H1 (cell line): ENCODE results near the gene FANCF. TPM values are rescaled to one million over a fixed set of nuclear protein-coding genes. Genes with fewer than 3 reads are reported as not detected.

Source experiments
- CTCF ChIA-PET: fragments of 300-600 bp; sonication (Branson Sonifier 250); formaldehyde crosslinking; loops from one replicate; lab custom pipeline; 2021; ENCODE audit not compliant: partially characterized antibody; lab: Charles Lee
- POLR2A ChIA-PET: fragments of 300-600 bp; sonication (Branson Sonifier 250); formaldehyde crosslinking; loops from one replicate; lab custom pipeline; 2021; ENCODE audit warnings: inconsistent platforms; ENCODE audit not compliant: partially characterized antibody; lab: Charles Lee
- DNase-seq, 2 experiments: peaks; one replicate each; pipeline versions ENCODE4 v3.0.0 to v3.0.0-alpha.2; 2010 to 2022; ENCODE audit warnings: low spot score in 2 of 2, low read depth in 1 of 2, mixed read lengths in 1 of 2
- FAIRE-seq: peaks from 2 replicates; lab custom pipeline; 2011; peaks lifted over from hg19 to GRCh38; lab: Jason Lieb, UNC
- H2AFZ ChIP-seq: 2 replicates; pipeline ENCODE4 v1.8.1; 2012; ENCODE audit warnings: low read length, inconsistent platforms
- H2AK5ac ChIP-seq: 2 replicates; pipeline ENCODE4 v1.6.1; 2013; ENCODE audit warnings: low read depth, low read length
- H2BK120ac ChIP-seq: replicated peaks from 2 replicates; pipeline ENCODE3; 2013; ENCODE audit warnings: low read depth, low read length, inconsistent platforms
- H2BK12ac ChIP-seq: 2 replicates; pipeline ENCODE4 v1.6.1; 2013; ENCODE audit warnings: low read depth, low read length
- H2BK15ac ChIP-seq: 2 replicates; pipeline ENCODE4 v1.6.1; 2013; ENCODE audit warnings: low read length
- H2BK20ac ChIP-seq: 2 replicates; pipeline ENCODE4 v1.6.1; 2013; ENCODE audit warnings: low read length
- H2BK5ac ChIP-seq: 2 replicates; pipeline ENCODE4 v1.6.1; 2013; ENCODE audit warnings: low read depth, low read length
- H3K14ac ChIP-seq: 2 replicates; pipeline ENCODE4 v1.6.1; 2013; ENCODE audit warnings: inconsistent platforms; ENCODE audit not compliant: insufficient read length
- H3K18ac ChIP-seq: 2 replicates; pipeline ENCODE4 v1.6.1; 2013; ENCODE audit warnings: low read length; ENCODE audit errors: extremely low read depth
- H3K23ac ChIP-seq: 2 replicates; pipeline ENCODE4 v1.6.1; 2013; ENCODE audit warnings: inconsistent platforms; ENCODE audit not compliant: insufficient read length
- H3K23me2 ChIP-seq: 2 replicates; pipeline ENCODE4 v1.6.1; 2013; ENCODE audit warnings: low read depth, low read length
- H3K27ac ChIP-seq: 2 replicates; pipeline ENCODE4 v1.6.1; 2011; ENCODE audit warnings: low read depth, low read length, inconsistent platforms
- H3K27me3 ChIP-seq, 4 experiments: replicated peaks in 1 of 4; 1 replicate in 1 of 4; 2 replicates in 3 of 4; pipeline versions ENCODE4 v1.6.1 to v1.8.1; 2011 to 2013; ENCODE audit warnings: low read length in 3 of 4, mild to moderate bottlenecking in 3 of 4, inconsistent platforms in 2 of 4, mixed read lengths in 2 of 4, moderate library complexity in 1 of 4; ENCODE audit not compliant: control insufficient read depth in 3 of 4, insufficient read depth in 3 of 4; ENCODE audit errors: extremely low read depth in 1 of 4
- H3K36me3 ChIP-seq, 4 experiments: 2 replicates each; pipeline versions ENCODE4 v1.6.1 to v1.8.1; 2011 to 2013; ENCODE audit warnings: mild to moderate bottlenecking in 4 of 4, low read length in 3 of 4, moderate library complexity in 2 of 4, control low read depth in 1 of 4, inconsistent platforms in 1 of 4; ENCODE audit not compliant: insufficient read depth in 4 of 4, control insufficient read depth in 2 of 4
- H3K4ac ChIP-seq: replicated peaks from 2 replicates; pipeline ENCODE3; 2013; ENCODE audit warnings: low read length, low read depth, mixed read lengths, inconsistent platforms; ENCODE audit not compliant: insufficient read length
- H3K4me1 ChIP-seq, 4 experiments: replicated peaks in 1 of 4; 1 replicate in 1 of 4; 2 replicates in 3 of 4; pipeline versions ENCODE4 v1.6.1 to v1.8.1; 2011 to 2013; ENCODE audit warnings: low read length in 3 of 4, inconsistent platforms in 2 of 4, mixed read lengths in 1 of 4; ENCODE audit not compliant: insufficient read depth in 4 of 4, control insufficient read depth in 3 of 4
- H3K4me2 ChIP-seq, 2 experiments: 2 replicates each; pipeline versions ENCODE4 v1.6.1 to v1.8.1; 2011 to 2013; ENCODE audit warnings: low read depth in 2 of 2, low read length in 2 of 2, control low read depth in 1 of 2, inconsistent platforms in 1 of 2, mild to moderate bottlenecking in 1 of 2; ENCODE audit not compliant: insufficient read depth in 1 of 2
- H3K4me3 ChIP-seq, 4 experiments: fragments of 200-600, 300-600 bp in 1 of 4; sonication (generic), shearing (Covaris generic), sonication (Bioruptor Twin) in 1 of 4; 2 replicates each; pipeline versions ENCODE4 v1.5.1 to v1.8.1; 2011 to 2016; ENCODE audit warnings: low read length in 4 of 4, low read depth in 3 of 4, control low read depth in 2 of 4, inconsistent platforms in 2 of 4, mild to moderate bottlenecking in 2 of 4, mixed read lengths in 1 of 4, moderate library complexity in 1 of 4; ENCODE audit not compliant: insufficient read depth in 2 of 4; ENCODE audit errors: extremely low read depth in 1 of 4
- H3K56ac ChIP-seq: replicated peaks from 2 replicates; pipeline ENCODE3; 2013; ENCODE audit warnings: low read depth, mild to moderate bottlenecking, mixed read lengths, low read length, inconsistent platforms; ENCODE audit not compliant: insufficient read length
- H3K79me1 ChIP-seq: 2 replicates; pipeline ENCODE4 v1.6.1; 2013; ENCODE audit warnings: low read depth, low read length, control low read depth
- H3K79me2 ChIP-seq, 2 experiments: 2 replicates each; pipeline versions ENCODE4 v1.6.1 to v1.8.1; 2012 to 2013; ENCODE audit warnings: low read length in 2 of 2, mild to moderate bottlenecking in 2 of 2, inconsistent platforms in 1 of 2; ENCODE audit not compliant: insufficient read depth in 2 of 2, control insufficient read depth in 1 of 2
- H3K9ac ChIP-seq, 4 experiments: replicated peaks in 1 of 4; 1 replicate in 1 of 4; 2 replicates in 3 of 4; pipeline versions ENCODE4 v1.6.1 to v1.8.1; 2011 to 2013; ENCODE audit warnings: low read depth in 3 of 4, low read length in 3 of 4, control low read depth in 2 of 4, mild to moderate bottlenecking in 2 of 4, moderate library complexity in 2 of 4, inconsistent platforms in 1 of 4; ENCODE audit errors: extremely low read depth in 1 of 4
- H3K9me3 ChIP-seq, 2 experiments: 2 replicates each; pipeline versions ENCODE4 v1.6.1 to v1.8.1; 2012 to 2013; ENCODE audit warnings: mild to moderate bottlenecking in 2 of 2, moderate library complexity in 2 of 2, control low read depth in 1 of 2, inconsistent platforms in 1 of 2, low read depth in 1 of 2, low read length in 1 of 2, mixed read lengths in 1 of 2; ENCODE audit not compliant: insufficient read depth in 2 of 2
- H4K20me1 ChIP-seq, 2 experiments: replicated peaks in 1 of 2; 2 replicates each; pipeline versions ENCODE3 to v1.8.1; 2011 to 2013; ENCODE audit warnings: inconsistent platforms in 2 of 2, low read length in 2 of 2, mild to moderate bottlenecking in 1 of 2; ENCODE audit not compliant: insufficient read depth in 2 of 2, control insufficient read depth in 1 of 2
- H4K5ac ChIP-seq: 2 replicates; pipeline ENCODE4 v1.6.1; 2013; ENCODE audit warnings: low read length, low read depth, mixed read lengths, inconsistent platforms; ENCODE audit not compliant: insufficient read length
- H4K8ac ChIP-seq: 2 replicates; pipeline ENCODE4 v1.8.0; 2013; ENCODE audit warnings: mild to moderate bottlenecking, moderate library complexity, low read length, inconsistent platforms; ENCODE audit not compliant: insufficient read depth; ENCODE audit errors: extremely low read depth
- H4K91ac ChIP-seq: replicated peaks from 2 replicates; pipeline ENCODE3; 2013; ENCODE audit warnings: low read length, mixed read lengths, inconsistent platforms; ENCODE audit not compliant: insufficient read length
- BACH1 ChIP-seq: IDR thresholded peaks from 2 replicates; pipeline ENCODE4 v1.6.1; 2012; ENCODE audit warnings: low read length, improper control_type of control experiment
- MAFK ChIP-seq: IDR thresholded peaks from 2 replicates; pipeline ENCODE4 v1.6.1; 2012; ENCODE audit warnings: low read depth, mild to moderate bottlenecking, improper control_type of control experiment, low read length
- RAD21 ChIP-seq, 2 experiments: IDR thresholded peaks in 1 of 2; conservative IDR thresholded peaks in 1 of 2; 2 replicates each; pipeline ENCODE4 v1.6.1; 2011; ENCODE audit warnings: low read depth in 2 of 2, low read length in 2 of 2, improper control_type of control experiment in 1 of 2, inconsistent platforms in 1 of 2, mild to moderate bottlenecking in 1 of 2, moderate library complexity in 1 of 2
- polyA plus RNA-seq, 7 experiments: library from polyadenylated mRNA; depleted of rRNA in 3 of 7; stranded (reverse) in 5 of 7; unstranded in 2 of 7; fragments of >200 nt in 5 of 7; fragments of 200-250 nt in 2 of 7; gene quantifications; 1 replicate in 5 of 7; 2 replicates in 1 of 7; 4 replicates in 1 of 7; pipeline versions ENCODE4 v1.2.1 to v1.2.3, GENCODE V29; 2011 to 2013; ENCODE audit warnings: missing spikeins in 2 of 7, mixed read lengths in 2 of 7
- total RNA-seq: library from RNA; stranded (reverse); fragmentation: NEBNext Ultra II Directional; extraction: Animal tissue kit (Norgen Biotek cat#: 25700); gene quantifications from 2 replicates; pipeline ENCODE4 v1.2.1, GENCODE V29; 2021
- TF ChIP-seq, protein P1 (sequence below), 3 experiments: IDR thresholded peaks; 1 replicate in 2 of 3; 2 replicates in 1 of 3; pipeline versions ENCODE4 v1.5.1 to v1.6.1; 2011; ENCODE audit warnings: low read length in 3 of 3, mild to moderate bottlenecking in 3 of 3, inconsistent platforms in 2 of 3, low read depth in 1 of 3, moderate library complexity in 1 of 3; ENCODE audit not compliant: insufficient read depth in 1 of 3; ENCODE audit errors: control extremely low read depth in 1 of 3

The FANCF gene
- total and polyA plus RNA-seq, 2 of the 8 experiments (the other 6 are each of a cell fraction or from before 2014, with no cell fraction given), result 10.0 to 29.4 TPM

DNA sequence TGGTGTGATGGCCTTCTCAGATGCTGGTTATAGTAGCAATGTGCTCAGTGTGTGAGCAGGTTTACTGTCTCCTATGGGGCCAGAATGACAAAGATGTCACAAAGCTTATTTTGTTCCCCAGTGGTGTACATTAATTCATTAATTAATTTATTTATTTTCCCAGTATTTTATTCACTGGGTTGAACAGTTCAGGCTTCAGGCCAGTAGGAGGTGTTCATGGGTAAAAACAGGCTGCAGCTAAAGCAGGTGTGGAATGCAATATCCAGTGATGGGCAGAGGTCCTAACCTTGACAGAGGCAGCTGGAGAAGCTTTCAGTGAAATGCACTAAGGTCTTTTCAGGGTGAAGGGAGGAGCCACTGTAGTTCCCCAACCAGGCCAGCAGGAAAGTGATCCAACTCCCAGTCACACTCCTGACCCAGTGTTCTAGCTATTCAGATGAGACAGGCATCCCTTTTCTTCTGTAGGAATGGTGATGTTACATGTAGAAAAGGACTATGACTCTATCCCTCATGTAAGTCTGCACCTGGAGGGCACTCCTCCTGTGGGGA is 7.8 kb upstream of the FANCF start:
- no peak overlapping the region for H3K14ac ChIP-seq
- no peak overlapping the region for H3K4me3 ChIP-seq
- H3K9ac ChIP-seq, result no peak overlapping the region
- DNase-seq (no peak), FAIRE-seq (peak; percentile 48)
- ChIA-PET CTCF (interaction anchor here (0.5 to 3.0 kb wide), 9 partner anchors 10 to 296 kb away, joined by 3 to 8 read pairs (median 4); no protein-coding TSS in a partner anchor), POLR2A (interaction anchor here (1.5 kb wide), 1 partner anchor 9 kb away, joined by 8 read pairs; the partner anchor contains the start of gene FANCF)
- H4K8ac ChIP-seq, result no peak overlapping the region
- no peaks in the 10 kb centered on the region for H3K79me2 ChIP-seq
- peaks cover 0 to 2% of the 10 kb centered on the region in 2 experiments for H4K20me1 ChIP-seq
- no peak overlapping the region for H3K27ac ChIP-seq
- no peaks in the 10 kb centered on the region for H3K36me3 ChIP-seq
- no peak overlapping the region for H3K56ac ChIP-seq
- H2AFZ ChIP-seq, result no peak overlapping the region
- H3K23me2 ChIP-seq, result no peaks in the 10 kb centered on the region
- TF ChIP-seq RAD21 (IDR thresholded peaks at IDR 0.05 in 1 of 2, conservative IDR thresholded peaks at IDR 0.05 in 1 of 2; ENCODE audit: low read depth in 2 of 2, low read length in 2 of 2) (peak; percentile 24 to 33; a peak in 1 of 4 replicates), BACH1 (no peak), MAFK (no peak)
- TF ChIP-seq, protein P1, sequence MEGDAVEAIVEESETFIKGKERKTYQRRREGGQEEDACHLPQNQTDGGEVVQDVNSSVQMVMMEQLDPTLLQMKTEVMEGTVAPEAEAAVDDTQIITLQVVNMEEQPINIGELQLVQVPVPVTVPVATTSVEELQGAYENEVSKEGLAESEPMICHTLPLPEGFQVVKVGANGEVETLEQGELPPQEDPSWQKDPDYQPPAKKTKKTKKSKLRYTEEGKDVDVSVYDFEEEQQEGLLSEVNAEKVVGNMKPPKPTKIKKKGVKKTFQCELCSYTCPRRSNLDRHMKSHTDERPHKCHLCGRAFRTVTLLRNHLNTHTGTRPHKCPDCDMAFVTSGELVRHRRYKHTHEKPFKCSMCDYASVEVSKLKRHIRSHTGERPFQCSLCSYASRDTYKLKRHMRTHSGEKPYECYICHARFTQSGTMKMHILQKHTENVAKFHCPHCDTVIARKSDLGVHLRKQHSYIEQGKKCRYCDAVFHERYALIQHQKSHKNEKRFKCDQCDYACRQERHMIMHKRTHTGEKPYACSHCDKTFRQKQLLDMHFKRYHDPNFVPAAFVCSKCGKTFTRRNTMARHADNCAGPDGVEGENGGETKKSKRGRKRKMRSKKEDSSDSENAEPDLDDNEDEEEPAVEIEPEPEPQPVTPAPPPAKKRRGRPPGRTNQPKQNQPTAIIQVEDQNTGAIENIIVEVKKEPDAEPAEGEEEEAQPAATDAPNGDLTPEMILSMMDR (IDR thresholded peaks at IDR 0.05; ENCODE audit: control extremely low read depth in 1 of 3, insufficient read depth in 1 of 3, low read depth in 1 of 3, low read length in 3 of 3), result peak in 2 of 3 experiments; percentile 6 to 28; a peak in 1 of 4 replicates
- H4K5ac ChIP-seq, result no peak overlapping the region
- no peaks in the 10 kb centered on the region for H3K9me3 ChIP-seq
- no peak overlapping the region for H2BK120ac ChIP-seq
- peaks cover 0 to 10% (median 4%) of the 10 kb centered on the region in 4 experiments; a peak in 4 of 7 replicates for H3K4me1 ChIP-seq
- no peak overlapping the region for H3K18ac ChIP-seq
- H2BK5ac ChIP-seq, result no peak overlapping the region
- H3K23ac ChIP-seq, result no peak overlapping the region
- no peak overlapping the region for H2BK12ac ChIP-seq
- no peak overlapping the region for H2BK15ac ChIP-seq
- no peak overlapping the region for H2BK20ac ChIP-seq
- H3K4ac ChIP-seq, result no peak overlapping the region
- H3K4me2 ChIP-seq, result no peak overlapping the region
- no peaks in the 10 kb centered on the region for H3K27me3 ChIP-seq
- H3K79me1 ChIP-seq, result no peaks in the 10 kb centered on the region
- H4K91ac ChIP-seq, result no peak overlapping the region
- H2AK5ac ChIP-seq, result no peak overlapping the region
